ENCODE results near the gene EFNA4.

GRCh38 chr1:155108296-155108695 is 44.8 kb downstream of the EFNA4 start:
- TF ChIP-seq, protein P1, sequence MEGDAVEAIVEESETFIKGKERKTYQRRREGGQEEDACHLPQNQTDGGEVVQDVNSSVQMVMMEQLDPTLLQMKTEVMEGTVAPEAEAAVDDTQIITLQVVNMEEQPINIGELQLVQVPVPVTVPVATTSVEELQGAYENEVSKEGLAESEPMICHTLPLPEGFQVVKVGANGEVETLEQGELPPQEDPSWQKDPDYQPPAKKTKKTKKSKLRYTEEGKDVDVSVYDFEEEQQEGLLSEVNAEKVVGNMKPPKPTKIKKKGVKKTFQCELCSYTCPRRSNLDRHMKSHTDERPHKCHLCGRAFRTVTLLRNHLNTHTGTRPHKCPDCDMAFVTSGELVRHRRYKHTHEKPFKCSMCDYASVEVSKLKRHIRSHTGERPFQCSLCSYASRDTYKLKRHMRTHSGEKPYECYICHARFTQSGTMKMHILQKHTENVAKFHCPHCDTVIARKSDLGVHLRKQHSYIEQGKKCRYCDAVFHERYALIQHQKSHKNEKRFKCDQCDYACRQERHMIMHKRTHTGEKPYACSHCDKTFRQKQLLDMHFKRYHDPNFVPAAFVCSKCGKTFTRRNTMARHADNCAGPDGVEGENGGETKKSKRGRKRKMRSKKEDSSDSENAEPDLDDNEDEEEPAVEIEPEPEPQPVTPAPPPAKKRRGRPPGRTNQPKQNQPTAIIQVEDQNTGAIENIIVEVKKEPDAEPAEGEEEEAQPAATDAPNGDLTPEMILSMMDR (IDR thresholded peaks at IDR 0.05 in 4 of 5, conservative IDR thresholded peaks at IDR 0.05 in 1 of 5), result no peak
- no peak for TF ChIP-seq POLR2A (IDR thresholded peaks at IDR 0.05)
